ENCODE measurements around the gene ROGDI.

The ROGDI gene

DNA sequence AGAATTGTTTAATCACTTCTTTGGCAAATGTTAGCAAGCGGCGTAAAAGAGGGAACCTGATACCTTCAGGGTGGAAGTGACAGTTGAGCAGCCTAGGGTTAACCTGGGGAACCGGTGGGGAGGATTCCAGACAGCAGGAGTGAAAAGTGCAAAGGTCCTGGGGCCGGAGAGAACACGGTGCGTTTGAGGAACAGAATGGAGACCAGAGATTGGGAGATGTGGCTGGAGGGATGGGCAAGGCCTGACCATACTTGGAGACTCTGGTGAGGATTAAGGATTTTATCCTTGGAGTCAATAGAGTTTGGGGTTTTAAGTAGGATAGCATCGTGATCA lies 33.2 kb downstream of the ROGDI start:
- Histone ChIP-seq H3K4me1 (ENCODE audit: control insufficient read depth, insufficient read depth, low read length) (no peaks in the 10 kb centered on the region; the same call in 1 of the 2 replicates), H3K4me3 (ENCODE audit: low read depth, low read length) (no peak overlapping the region), H3K27ac (ENCODE audit: extremely low read depth, low read depth, low read length) (peak overlapping the region; percentile 46; the same call in 1 of the 2 replicates), H3K36me3 (ENCODE audit: control insufficient read depth in 2 of 2, insufficient read depth in 1 of 2, low read length in 2 of 2) (peaks cover 0 to 11% of the 10 kb centered on the region in 2 experiments; a peak in 2 of 3 replicates), H3K9me3 (ENCODE audit: control insufficient read depth, insufficient read depth, low read depth, low read length) (no peaks in the 10 kb centered on the region)
- ChIA-PET CTCF (interaction anchor here (0.5 kb wide), 1 partner anchor 12 kb away, joined by 6 read pairs; no protein-coding TSS in a partner anchor), POLR2A (interaction anchor here (0.6 to 3.9 kb wide), 11 partner anchors 10 to 1727 kb away, joined by 3 to 43 read pairs (median 4); partner anchors contain the start of genes ANKS3, DNAAF8, GLYR1 and ROGDI)
- TF ChIP-seq ZFP37 (tag by site-specific recombination; IDR thresholded peaks at IDR 0.05) = 0 out of 2 replicates have a peak, but pooled peaks have one; percentile 29
- TF ChIP-seq ZNF341 (tag by site-specific recombination; IDR thresholded peaks at IDR 0.05; ENCODE audit: low read depth) = no peak
- TF ChIP-seq, protein P1, sequence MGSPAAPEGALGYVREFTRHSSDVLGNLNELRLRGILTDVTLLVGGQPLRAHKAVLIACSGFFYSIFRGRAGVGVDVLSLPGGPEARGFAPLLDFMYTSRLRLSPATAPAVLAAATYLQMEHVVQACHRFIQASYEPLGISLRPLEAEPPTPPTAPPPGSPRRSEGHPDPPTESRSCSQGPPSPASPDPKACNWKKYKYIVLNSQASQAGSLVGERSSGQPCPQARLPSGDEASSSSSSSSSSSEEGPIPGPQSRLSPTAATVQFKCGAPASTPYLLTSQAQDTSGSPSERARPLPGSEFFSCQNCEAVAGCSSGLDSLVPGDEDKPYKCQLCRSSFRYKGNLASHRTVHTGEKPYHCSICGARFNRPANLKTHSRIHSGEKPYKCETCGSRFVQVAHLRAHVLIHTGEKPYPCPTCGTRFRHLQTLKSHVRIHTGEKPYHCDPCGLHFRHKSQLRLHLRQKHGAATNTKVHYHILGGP (tag by site-specific recombination; IDR thresholded peaks at IDR 0.05) = no peak
- TF ChIP-seq ZNF623 (tag by site-specific recombination; IDR thresholded peaks at IDR 0.05) = peak; percentile 96
- TF ChIP-seq GFI1B (tag by site-specific recombination; IDR thresholded peaks at IDR 0.05) = no peak
- TF ChIP-seq ZNF202 (tag by site-specific recombination; IDR thresholded peaks at IDR 0.05; ENCODE audit: borderline replicate concordance) = 0 out of 2 replicates have a peak, but pooled peaks have one; percentile 3
- no peak for TF ChIP-seq ZSCAN23 (tag by site-specific recombination; IDR thresholded peaks at IDR 0.05)

DNA sequence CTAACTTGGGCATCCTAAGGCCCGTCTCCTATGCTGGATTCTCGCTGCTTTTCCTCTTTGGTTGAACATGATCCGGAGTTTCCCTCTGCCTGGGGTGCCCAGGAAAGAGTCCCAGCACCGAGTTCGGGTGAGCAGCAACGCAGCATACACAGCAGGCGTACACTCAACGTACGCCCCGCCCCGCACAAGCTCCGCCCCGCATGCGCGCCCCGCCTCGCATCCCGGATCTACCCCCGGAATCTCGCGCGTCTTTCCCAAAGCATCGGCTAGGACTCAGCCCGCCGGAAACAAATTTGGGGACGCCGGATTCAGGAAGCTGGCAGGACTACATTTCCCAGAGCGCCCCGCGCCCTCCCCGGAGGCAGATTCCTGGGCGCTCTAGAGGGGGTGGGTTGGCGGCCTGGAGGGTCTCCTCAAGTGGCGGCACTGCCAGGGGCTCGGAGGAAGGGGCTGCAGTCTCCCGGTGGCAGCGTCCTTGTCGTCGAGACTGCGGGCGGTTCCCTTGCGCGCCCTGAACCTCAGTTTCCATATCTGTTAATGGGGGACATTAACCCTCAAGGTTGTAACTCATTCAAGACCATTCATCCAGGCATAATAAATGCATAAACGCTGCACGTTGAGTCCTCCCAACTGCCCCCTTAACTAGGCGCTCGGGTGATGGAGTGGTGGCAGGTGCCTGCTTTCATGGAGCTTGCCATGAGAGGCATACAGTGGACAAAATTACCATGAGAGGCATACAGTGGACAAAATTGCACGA lies 33.7 kb downstream of the ROGDI start:
- H3K27ac ChIP-seq (ENCODE audit: extremely low read depth, low read depth, low read length) = peak overlapping the region; percentile 46
- H3K9me3 ChIP-seq (ENCODE audit: control insufficient read depth, insufficient read depth, low read depth, low read length) = no peaks in the 10 kb centered on the region
- POLR2A ChIA-PET = interaction anchor here (0.5 to 3.9 kb wide), 14 partner anchors 8 to 1727 kb away, joined by 3 to 43 read pairs (median 4); partner anchors contain the start of genes ANKS3, DNAAF8, GLYR1 and NUDT16L1
- H3K4me1 ChIP-seq (ENCODE audit: control insufficient read depth, insufficient read depth, low read length) = no peaks in the 10 kb centered on the region; the same call in 1 of the 2 replicates
- CTCF ChIA-PET = interaction anchor here (0.5 kb wide), 1 partner anchor 11 kb away, joined by 6 read pairs; no protein-coding TSS in a partner anchor
- peaks cover 0 to 16% of the 10 kb centered on the region in 2 experiments; a peak in 2 of 3 replicates for H3K36me3 ChIP-seq (ENCODE audit: control insufficient read depth in 2 of 2, insufficient read depth in 1 of 2, low read length in 2 of 2)
- H3K4me3 ChIP-seq (ENCODE audit: low read depth, low read length) = peak overlapping the region; percentile 45
- TF ChIP-seq ZBTB17 (tag by site-specific recombination; IDR thresholded peaks at IDR 0.05) (peak; percentile 82), ZNF623 (tag by site-specific recombination; IDR thresholded peaks at IDR 0.05) (no peak), ZBTB8A (tag by site-specific recombination; IDR thresholded peaks at IDR 0.05) (peak; percentile 53; the same call in 1 of the 2 replicates), OSR2 (tag by site-specific recombination; IDR thresholded peaks at IDR 0.05) (no peak), ZNF202 (tag by site-specific recombination; IDR thresholded peaks at IDR 0.05; ENCODE audit: borderline replicate concordance) (no peak), ZNF112 (tag by site-specific recombination; IDR thresholded peaks at IDR 0.05) (no peak), ZNF433 (tag by site-specific recombination; IDR thresholded peaks at IDR 0.05; ENCODE audit: low read depth) (no peak), BCL11A (tag by site-specific recombination; IDR thresholded peaks at IDR 0.05; ENCODE audit: low read depth) (no peak), RBAK (tag by site-specific recombination; IDR thresholded peaks at IDR 0.05) (no peak), ZNF10 (tag by site-specific recombination; IDR thresholded peaks at IDR 0.05) (peak; percentile 97), ZXDB (tag by site-specific recombination; IDR thresholded peaks at IDR 0.05) (peak; percentile 65), KLF1 (tag by site-specific recombination; IDR thresholded peaks at IDR 0.05) (0 out of 2 replicates have a peak, but pooled peaks have one; percentile 13), SP3 (tag by site-specific recombination; IDR thresholded peaks at IDR 0.05) (peak; percentile 91)
- TF ChIP-seq, protein P2, sequence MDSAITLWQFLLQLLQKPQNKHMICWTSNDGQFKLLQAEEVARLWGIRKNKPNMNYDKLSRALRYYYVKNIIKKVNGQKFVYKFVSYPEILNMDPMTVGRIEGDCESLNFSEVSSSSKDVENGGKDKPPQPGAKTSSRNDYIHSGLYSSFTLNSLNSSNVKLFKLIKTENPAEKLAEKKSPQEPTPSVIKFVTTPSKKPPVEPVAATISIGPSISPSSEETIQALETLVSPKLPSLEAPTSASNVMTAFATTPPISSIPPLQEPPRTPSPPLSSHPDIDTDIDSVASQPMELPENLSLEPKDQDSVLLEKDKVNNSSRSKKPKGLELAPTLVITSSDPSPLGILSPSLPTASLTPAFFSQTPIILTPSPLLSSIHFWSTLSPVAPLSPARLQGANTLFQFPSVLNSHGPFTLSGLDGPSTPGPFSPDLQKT (IDR thresholded peaks at IDR 0.05; ENCODE audit: borderline replicate concordance, low read depth, low read length) = peak; percentile 52; the same call in 1 of the 2 replicates
- TF ChIP-seq, protein P3, sequence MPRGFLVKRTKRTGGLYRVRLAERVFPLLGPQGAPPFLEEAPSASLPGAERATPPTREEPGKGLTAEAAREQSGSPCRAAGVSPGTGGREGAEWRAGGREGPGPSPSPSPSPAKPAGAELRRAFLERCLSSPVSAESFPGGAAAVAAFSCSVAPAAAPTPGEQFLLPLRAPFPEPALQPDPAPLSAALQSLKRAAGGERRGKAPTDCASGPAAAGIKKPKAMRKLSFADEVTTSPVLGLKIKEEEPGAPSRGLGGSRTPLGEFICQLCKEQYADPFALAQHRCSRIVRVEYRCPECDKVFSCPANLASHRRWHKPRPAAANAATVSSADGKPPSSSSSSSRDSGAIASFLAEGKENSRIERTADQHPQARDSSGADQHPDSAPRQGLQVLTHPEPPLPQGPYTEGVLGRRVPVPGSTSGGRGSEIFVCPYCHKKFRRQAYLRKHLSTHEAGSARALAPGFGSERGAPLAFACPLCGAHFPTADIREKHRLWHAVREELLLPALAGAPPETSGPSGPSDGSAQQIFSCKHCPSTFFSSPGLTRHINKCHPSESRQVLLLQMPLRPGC (tag by site-specific recombination; IDR thresholded peaks at IDR 0.05) = no peak
- TF ChIP-seq, protein P4, sequence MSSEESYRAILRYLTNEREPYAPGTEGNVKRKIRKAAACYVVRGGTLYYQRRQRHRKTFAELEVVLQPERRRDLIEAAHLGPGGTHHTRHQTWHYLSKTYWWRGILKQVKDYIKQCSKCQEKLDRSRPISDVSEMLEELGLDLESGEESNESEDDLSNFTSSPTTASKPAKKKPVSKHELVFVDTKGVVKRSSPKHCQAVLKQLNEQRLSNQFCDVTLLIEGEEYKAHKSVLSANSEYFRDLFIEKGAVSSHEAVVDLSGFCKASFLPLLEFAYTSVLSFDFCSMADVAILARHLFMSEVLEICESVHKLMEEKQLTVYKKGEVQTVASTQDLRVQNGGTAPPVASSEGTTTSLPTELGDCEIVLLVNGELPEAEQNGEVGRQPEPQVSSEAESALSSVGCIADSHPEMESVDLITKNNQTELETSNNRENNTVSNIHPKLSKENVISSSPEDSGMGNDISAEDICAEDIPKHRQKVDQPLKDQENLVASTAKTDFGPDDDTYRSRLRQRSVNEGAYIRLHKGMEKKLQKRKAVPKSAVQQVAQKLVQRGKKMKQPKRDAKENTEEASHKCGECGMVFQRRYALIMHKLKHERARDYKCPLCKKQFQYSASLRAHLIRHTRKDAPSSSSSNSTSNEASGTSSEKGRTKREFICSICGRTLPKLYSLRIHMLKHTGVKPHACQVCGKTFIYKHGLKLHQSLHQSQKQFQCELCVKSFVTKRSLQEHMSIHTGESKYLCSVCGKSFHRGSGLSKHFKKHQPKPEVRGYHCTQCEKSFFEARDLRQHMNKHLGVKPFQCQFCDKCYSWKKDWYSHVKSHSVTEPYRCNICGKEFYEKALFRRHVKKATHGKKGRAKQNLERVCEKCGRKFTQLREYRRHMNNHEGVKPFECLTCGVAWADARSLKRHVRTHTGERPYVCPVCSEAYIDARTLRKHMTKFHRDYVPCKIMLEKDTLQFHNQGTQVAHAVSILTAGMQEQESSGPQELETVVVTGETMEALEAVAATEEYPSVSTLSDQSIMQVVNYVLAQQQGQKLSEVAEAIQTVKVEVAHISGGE (tag by site-specific recombination; conservative IDR thresholded peaks at IDR 0.05; ENCODE audit: low read depth) = peak; percentile 97
- TF ChIP-seq, protein P1 (tag by site-specific recombination; IDR thresholded peaks at IDR 0.05) = no peak
- TF ChIP-seq, protein P5, sequence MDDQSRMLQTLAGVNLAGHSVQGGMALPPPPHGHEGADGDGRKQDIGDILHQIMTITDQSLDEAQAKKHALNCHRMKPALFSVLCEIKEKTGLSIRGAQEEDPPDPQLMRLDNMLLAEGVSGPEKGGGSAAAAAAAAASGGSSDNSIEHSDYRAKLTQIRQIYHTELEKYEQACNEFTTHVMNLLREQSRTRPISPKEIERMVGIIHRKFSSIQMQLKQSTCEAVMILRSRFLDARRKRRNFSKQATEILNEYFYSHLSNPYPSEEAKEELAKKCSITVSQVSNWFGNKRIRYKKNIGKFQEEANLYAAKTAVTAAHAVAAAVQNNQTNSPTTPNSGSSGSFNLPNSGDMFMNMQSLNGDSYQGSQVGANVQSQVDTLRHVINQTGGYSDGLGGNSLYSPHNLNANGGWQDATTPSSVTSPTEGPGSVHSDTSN (CRISPR knock-in tag; IDR thresholded peaks at IDR 0.05) = no peak

Measured in HEK293 (cell line).